ENCODE measurements around the gene ARHGAP44.

The ARHGAP44 gene

DNA sequence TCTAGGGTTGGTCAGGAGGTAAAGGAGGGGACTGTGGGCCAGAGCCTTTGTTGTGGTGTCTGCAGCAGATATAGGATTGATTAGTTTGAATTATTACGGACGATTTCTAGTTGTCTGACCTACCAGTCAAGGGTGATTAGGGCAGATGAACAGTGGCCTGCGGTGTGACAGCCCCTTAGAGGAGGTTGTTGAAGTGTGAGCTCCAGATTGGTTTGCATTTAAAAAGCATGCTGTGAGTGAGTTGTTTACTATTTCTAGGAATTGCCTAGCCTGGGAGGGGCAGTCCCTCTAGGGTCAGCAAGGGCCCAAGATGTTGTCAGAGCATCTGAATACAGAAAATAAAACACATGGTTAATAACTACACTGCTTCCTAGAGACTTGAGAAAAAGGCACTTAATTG, 108.8 kb downstream of the ARHGAP44 start:
- DNase-seq (ENCODE audit: low read depth): no peak

DNA sequence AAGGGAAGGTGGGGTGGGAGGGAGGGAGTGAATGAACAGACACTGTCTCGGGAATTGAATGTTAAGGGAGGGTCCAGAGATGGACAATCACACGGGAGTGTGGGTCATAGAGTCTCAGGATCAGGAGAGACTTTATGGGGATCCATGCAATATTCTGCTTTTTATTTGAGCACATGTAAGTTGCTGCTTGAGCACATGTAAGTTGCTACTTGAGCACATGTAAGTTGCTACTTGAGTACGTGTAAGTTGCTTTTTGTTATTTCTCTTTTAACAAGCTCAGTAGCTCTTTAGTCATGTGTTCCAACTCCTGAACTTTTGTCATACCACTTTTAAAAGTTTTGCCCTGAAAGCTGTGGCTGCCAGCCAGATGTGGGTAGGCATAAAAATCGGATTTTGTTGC, 110.3 kb downstream of the ARHGAP44 start:
- DNase-seq (ENCODE audit: low read depth): no peak

DNA sequence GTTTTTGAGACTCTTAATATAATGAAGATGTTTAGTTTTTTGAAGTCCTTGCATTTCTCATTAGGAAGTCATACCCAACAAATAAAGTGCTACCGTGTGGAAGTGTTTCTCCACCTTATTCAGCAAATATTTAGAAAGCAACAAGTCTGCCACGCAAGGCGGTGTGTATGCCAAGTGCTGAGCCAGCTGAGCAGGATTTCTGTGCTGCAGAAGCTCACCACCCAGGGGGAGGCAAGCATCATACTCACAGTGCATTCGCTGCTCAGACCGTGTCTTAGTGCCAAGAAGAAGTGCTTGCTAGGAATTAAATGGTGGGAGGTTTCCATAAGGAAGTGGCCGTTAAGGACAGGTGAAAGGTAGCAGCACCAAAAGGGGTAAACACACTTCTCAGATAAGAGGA, 111.2 kb downstream of the ARHGAP44 start:
- no peak for DNase-seq (ENCODE audit: low read depth)

DNA sequence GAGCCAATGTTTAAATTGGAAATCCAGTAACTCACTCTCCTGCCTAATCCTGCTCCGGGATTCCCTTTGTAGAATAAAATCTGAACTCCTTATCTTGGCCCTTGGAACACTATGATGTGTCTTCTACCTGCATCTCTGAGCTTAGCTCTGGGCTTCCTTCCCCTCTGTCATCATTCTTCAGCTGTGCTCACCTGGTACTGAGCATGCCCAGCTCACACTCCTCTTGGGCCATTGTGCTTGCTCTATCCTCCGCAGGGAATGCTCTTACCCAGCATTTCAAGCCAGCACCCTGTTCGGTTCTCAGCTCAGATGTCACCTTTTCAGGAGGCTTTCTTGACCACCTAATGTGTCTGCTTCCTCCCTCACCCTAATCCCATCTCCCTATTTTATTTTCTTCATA, 112.7 kb downstream of the ARHGAP44 start:
- DNase-seq (ENCODE audit: low read depth): no peak

DNA sequence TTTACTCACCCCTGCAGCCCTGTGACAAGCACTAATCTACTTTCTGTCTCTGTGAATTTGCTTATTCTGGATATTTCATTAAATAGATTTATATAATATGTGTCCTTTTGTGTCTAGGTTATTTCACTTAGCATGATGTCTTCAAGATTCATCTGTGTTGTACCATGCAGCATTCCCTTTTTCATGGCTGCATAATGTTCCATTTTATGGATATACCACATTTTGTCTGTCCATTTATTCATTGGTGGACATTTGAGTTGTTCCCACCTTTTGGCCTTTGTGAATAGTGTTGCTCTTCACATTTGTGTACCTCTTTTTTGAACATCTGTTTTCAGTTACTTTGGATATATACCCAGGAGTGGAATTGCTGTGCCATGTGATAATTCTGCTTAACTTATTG, 118.2 kb downstream of the ARHGAP44 start:
- no peak for DNase-seq (ENCODE audit: low read depth)

DNA sequence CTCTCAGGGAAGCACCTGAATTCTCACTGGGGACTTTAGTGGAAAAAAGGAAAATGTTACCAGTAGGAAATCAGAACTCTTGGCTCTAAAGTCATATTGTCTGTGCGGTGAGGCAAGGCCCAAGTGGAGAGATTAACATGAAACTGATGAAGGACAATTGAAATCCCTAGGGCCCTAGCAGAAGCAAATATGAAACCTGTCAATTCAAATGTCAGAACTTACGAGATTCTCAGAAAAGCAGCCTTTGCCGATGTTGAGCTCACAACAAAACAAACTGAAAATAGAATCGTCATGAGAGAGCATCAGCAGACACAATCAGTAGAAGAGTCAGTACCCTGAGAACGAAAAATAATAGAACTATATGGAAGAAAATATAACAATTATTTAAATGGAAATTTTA, 119.7 kb downstream of the ARHGAP44 start:
- DNase-seq (ENCODE audit: low read depth): no peak

DNA sequence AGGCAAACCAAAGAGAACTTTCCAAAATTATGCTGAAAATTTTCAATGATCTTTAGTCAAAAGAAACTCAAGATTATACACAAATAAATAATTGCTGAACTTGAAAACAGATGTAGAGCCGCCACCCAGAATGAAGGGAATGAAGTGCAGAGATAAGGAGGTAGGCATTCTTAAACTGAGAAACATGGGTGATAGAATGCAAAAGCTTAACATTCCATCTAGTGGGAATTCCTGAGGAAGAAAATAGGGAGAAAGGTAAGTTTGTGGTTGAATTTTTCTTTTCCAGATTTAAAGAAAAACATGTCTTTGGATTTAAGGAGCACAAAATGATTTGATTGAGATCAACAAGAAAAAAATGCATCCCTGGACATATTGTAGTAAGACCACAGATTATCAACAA, 120.2 kb downstream of the ARHGAP44 start:
- DNase-seq (ENCODE audit: low read depth): no peak

DNA sequence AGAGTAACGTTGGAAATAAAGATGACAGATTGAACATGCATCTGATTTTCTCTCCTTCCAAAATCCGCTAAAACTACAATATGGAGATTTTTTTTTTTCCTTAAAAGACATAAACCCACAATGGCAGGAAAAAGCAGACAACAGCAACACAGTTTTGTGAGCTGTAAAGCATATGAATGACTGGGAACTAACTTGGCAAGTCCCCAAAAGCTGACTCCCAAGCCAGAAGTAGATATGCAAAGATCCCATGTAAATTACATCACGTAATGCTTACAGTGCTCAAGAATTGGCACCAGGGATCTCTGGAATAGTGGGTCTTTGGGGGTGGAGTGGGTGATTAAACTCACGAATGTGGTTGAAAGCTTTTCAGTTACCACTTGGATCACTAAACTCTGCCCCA, 121.9 kb downstream of the ARHGAP44 start:
- DNase-seq (ENCODE audit: low read depth): peak; percentile 28

DNA sequence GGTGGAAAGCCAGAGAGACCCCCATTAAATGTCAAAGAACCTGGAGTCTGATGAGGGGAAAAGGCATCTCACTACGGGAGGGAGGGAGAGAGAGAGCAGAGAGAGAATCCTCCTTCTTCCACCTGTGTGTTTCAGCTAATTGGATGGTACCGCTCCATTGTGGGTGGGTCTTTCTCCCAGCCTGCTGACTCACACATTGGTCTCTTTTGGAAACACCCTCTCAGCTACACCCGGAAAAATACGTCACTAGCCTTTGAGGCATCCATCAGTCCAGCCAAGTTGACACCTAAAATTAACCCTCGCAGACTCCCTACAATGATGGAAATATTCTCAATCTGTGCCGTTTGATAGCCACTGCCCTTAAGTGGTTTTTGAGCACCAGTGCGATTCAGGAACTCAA, 128.1 kb downstream of the ARHGAP44 start:
- no peak for DNase-seq (ENCODE audit: low read depth)

DNA sequence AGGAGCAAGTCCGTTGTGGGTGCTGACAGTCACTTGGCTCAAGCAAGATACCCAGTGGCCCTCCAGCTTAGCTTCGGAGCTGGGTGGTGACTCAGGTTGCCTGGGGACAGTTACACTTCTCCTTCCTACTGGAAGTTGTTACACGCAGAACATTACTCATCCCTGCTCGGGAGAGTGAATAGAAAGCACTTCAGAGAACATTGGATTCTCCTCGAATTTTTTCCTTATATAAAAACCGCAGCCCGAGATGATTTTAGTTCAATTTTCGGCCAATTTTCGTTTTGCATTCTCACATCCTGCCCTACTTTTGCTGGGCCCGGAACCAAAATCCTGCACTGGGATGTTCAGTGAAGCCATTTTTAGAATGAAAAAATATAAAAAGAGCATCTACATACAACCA, 128.8 kb downstream of the ARHGAP44 start:
- DNase-seq (ENCODE audit: low read depth): peak; percentile 65

DNA sequence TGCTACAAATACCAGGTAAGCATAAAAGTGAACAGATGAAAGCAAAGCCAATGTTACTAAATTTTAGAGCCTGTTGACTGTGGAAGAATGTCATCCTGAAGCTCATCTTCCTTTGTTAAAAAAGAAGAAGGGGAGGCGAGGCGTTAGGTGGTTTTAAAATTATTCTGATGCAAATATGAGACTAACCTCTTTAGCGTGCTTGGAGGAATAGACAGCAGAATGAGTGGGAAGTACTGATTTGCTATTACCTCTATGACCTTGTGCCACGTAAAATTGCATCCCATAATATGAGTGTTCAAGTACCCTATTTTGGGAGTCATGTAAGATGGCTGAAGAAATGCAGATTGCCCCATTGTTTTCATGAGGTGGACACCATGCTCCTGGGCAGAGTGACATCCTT, 132.8 kb downstream of the ARHGAP44 start:
- DNase-seq (ENCODE audit: low read depth): no peak

DNA sequence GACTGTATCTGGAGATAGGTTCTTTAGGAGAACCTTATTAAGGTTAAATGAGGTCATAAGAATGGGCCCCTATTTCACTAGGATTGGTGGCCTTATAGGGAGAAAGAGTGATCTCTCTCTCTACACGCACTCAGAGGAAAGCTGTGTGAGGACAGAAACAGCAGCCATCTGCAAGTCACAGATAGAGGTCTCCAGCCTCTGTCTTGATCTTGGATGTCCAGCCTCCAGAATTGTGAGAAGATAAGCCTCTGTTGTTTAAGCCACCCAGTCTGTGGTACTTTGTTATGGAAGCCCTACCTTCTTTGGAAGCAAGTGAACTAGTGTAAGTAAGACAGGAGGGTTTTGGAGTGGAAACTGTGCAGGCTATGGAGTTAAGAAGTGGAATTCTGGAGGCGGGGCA, 135.3 kb downstream of the ARHGAP44 start:
- DNase-seq (ENCODE audit: low read depth): no peak

DNA sequence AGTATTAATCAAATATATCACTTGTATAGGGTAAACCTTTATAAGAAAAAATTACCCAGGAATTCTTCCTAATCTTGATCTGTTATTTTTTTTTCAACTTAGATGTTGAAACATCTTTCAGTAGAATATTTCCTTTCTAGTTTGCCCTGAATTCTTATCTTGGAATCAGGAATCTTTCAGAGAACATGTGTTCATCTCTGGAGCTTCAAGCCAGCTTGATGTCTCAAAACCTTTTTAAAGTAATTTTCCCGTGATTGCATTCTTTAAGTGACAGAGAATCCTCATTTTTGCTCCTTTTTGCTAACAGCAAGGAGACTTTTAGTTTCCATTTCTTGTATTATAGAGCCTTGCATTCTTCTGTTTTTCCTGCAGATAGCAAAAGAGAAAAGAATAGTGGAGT, 137.7 kb downstream of the ARHGAP44 start:
- no peak for DNase-seq (ENCODE audit: low read depth)

DNA sequence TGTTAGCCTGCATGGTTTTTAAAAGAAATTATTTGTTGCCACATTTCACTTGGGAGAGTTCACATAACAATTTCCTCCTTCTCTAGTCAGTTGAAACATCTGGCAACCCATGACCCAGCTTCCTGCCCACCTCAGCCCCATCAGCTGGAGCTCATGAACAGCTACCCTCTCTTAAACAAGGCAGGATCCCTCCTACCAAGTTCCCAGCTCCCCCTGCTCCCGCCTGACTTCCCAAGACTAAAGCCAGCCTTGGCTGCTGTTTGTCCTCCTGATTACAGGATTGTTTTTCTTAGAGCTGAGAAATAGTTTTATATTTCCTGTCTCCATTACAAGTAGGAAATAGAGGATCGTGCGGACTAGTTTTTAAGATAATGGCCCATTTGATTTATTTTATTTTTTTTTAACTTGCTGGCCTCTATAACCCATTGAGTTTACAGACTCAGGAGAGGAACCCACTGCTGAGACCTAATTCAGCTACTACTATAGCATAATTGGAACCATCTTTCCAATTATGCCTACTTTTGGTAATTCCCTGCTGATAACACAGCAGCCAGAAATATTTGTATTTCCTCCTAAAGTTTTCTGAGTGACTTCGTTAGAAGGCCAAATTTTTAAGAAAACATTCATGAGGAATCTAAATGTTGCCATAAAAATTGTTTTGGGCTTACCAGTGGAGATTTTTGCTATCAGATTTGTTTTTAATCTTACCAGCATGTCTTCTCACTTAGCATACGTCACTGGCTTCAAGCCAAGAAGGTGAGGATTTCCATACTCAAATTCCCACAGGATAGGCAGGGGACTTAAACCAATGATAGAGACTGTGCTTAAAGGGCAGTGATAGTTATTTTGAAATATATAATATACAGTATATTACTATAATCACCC, 138.5 kb downstream of the ARHGAP44 start:
- DNase-seq (ENCODE audit: low read depth): peak; percentile 54

DNA sequence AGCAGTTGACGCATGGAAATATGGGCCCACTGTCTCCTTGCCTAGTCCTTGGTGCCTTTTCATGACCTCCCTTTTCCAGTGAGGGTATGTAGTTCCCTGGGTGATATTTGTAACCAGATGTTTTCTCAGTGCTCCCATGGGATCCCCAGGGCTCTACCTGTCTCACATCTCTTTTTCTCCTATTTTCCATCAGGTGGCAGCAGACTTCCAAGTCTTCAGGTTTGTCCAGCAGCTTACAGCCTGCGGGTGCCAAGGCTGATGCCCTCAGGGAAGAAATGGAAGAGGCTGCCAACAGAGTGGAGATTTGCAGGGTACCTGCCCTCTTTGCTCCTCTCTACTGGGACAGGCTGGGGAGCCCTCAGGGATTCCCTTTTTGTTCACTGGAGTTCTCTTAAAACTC, 139.4 kb downstream of the ARHGAP44 start:
- DNase-seq (ENCODE audit: low read depth): peak; percentile 6

DNA sequence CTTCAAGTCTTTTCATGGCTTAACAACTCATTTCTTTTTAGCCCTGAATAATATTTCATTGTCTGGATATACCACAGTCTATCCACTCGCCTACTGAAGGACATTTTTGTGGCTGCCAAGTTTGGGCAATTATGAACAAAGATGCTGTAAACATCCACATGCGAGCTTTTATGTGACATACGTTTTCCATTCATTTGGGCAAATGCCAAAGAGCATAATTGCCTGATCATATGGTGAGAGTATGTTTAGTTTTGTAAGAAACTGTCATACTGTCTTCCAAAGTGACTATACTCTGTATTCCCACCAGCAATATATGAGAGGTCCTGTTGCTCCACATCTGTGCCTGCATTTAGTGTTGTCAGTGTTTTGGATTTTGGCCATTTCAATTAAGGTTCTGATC, 147.2 kb downstream of the ARHGAP44 start:
- DNase-seq (ENCODE audit: low read depth): no peak

DNA sequence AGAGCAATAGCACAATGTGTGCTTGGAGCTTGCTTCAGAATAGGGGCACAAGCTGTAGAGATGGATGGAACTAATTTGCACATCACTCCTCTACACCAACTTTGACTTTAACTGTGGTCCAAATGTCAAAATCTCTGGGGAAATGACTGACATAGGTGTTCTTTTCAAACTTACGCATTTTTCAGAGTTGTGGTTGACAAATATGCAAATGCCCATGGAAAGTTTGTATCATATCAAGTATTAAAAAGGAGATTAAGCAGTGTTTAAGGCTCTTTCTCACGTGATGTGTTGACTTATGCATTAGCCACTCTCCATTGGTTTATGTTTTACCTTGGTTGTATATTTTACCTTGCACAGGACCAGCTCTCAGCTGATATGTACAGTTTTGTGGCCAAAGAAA, 151.4 kb downstream of the ARHGAP44 start:
- DNase-seq (ENCODE audit: low read depth): no peak

DNA sequence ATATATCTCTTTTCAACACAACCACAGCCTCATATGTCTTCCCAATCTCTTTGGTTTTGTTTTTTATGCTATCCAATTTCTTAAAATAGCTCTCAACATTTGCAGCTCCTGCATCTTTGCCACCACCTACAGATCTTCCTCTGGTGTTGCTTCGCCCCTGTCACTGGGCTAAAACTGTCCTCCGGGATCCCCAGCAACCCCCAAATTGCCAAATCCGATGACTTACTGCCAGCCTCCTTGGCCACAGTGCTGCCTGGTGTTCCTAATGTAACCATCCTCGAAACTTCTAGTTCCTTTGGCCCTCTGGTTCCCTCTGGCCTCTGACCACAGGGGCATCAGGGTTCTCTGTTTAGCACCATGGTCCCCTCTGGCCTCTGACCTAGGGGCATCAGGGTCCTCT, 157.7 kb downstream of the ARHGAP44 start:
- no peak for DNase-seq (ENCODE audit: low read depth)

DNA sequence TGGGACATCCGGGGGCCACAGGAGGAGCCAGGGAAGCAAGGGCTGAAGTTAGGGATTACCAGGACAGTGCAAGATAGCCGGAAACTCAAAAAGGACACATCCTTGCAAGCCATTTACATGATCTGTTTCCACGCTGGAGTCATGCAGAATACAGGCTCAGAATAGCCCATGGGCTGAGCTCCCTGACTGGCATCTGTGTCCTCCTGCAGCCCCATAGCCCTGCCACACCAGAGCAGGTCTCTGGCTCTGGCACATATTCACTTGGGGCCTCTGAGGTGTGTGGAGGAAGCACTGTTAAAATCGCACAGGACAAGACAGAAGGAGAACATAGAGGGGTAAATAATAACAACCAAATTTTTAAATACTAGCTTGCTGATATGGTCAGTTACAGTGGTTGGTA, 162.7 kb downstream of the ARHGAP44 start:
- no peak for DNase-seq (ENCODE audit: low read depth)

DNA sequence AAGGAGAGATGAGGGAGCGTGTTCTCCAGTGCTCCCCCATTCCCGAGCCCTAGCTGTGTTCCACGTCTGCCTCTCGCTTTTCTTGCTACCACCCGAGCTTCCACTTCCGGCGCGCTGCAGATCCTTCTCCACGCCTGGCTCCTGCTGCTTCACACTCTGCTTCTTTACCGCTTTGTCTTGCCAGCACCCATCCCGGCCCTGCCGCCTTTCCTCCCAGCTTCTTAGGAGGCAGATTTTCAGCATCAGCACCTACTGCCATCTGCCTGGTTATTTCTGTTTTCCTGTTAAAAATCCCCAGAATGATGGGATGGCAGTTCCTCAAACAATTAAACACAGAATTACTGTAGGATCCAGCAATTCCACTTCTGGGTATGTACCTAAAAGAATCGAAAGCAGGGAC, 163.9 kb downstream of the ARHGAP44 start:
- DNase-seq (ENCODE audit: low read depth): no peak

DNA sequence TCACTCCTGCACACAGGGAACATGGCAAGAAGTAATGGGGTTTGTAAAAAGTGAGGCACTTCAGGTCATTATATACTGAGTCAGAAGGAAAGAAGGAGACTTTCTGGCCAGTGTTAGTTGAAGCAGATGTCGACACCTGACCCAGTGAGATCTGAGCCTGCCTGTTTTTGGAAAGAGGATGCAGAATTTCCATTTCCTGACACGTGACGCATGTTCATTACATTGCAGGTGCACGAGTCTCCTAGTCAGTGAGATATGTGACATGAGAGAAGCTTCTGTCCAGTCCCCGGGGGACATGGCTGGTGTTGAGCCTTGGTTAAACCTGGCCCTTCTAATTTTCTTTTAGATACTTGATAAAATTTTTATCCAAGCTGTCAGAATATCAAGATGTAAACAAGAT, 166.2 kb downstream of the ARHGAP44 start:
- DNase-seq (ENCODE audit: low read depth): no peak

DNA sequence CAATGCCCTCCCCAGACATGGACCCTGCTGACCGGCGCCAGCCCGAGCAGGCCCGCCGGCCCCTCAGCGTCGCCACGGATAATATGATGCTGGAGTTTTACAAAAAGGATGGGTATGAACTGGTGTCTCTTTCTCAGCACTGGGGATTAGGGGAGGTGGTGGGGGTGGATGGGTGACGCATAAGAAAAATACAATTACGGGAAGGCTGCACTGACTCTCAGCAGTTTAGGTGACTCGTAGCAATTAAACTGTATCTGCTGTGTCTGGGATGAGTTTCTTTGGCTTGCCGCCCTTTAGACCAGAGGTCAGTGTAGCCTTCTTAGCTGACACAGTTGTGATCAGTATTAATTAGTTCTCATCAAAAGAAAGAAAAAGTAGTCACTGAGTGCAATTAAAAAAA, 169.5 kb downstream of the ARHGAP44 start:
- peak; percentile 71 for DNase-seq (ENCODE audit: low read depth)

DNA sequence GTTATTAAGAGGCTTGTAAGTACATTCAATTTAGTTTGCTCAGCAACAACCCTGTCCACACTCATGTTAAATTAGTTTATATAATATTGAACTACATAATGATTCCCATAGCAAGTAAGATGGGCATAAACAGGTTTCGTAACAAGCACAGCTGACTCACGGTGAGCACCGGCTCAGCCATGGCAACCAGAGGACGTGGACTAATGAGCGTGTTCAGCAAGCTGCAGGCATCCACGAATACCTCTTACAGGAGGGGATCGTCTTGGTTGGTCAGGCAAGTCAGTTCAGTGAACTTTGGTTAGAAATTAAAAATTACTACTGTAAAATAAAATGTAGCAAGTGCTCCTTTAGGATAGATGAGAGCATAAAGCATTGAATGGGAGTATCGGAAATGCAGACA, 170.1 kb downstream of the ARHGAP44 start:
- DNase-seq (ENCODE audit: low read depth): peak; percentile 63

DNA sequence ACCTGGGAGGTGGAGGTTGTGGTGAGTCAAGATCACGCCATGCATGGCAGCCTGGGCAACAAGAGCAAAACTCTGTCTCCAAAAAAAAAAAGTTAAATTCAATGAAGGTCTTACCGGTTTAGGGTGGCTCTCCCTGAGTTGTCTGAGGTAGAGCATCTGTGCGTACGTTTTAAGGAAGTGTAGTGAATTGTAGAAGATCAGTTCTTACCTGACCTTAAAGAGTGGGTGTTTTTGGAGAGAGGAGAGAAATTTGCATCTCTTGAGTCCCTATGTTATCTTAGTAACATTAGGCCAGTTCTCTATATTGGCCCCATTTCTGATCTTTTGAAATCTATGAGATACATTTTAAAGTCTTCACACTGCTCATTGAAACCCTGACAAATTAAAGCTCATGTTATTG, 172.4 kb downstream of the ARHGAP44 start:
- no peak for DNase-seq (ENCODE audit: low read depth)
